SU-DHL-6 (cell line): Measurements from ENCODE around the gene EBPL.
"Not testable (repeated sequence)": the region's sequence is repeated elsewhere in the genome, so short reads cannot be mapped to it uniquely, and the experiment has no call there.

ENCODE experiments used
- H2AFZ ChIP-seq: fragments of 200-600 bp; sonication (generic); 2 replicates; pipeline ENCODE4 v1.6.1; 2014; ENCODE audit warnings: low read depth, mild to moderate bottlenecking, moderate library complexity, mixed read lengths, antibody characterized with exemption, low read length; ENCODE audit not compliant: severe bottlenecking
- H3F3A ChIP-seq: fragments of 200-600 bp; shearing (Covaris generic); 2 replicates; pipeline ENCODE4 v1.6.0; 2016; ENCODE audit warnings: antibody characterized with exemption, mild to moderate bottlenecking; ENCODE audit not compliant: insufficient read depth
- H3K27ac ChIP-seq: fragments of 200-600 bp; sonication (generic); 2 replicates; pipeline ENCODE4 v1.5.1; 2016; ENCODE audit warnings: low read depth, mild to moderate bottlenecking, low read length, moderate library complexity, mixed read lengths
- H3K27me3 ChIP-seq: fragments of 200-600 bp; sonication (generic), shearing (Covaris generic); 2 replicates; pipeline ENCODE4 v1.6.0; 2014; ENCODE audit warnings: mild to moderate bottlenecking, low read length
- H3K36me3 ChIP-seq: fragments of 200-600 bp; sonication (generic); 2 replicates; pipeline ENCODE4 v1.6.1; 2014; ENCODE audit warnings: mild to moderate bottlenecking, low read length, mixed read lengths
- H3K4me2 ChIP-seq: fragments of 300-600, 200-600 bp; shearing (Covaris generic), sonication (generic); 2 replicates; pipeline ENCODE4 v1.6.0; 2014; ENCODE audit warnings: low read length, low read depth, mild to moderate bottlenecking; ENCODE audit not compliant: poor library complexity, severe bottlenecking
- H3K4me3 ChIP-seq: fragments of 200-600 bp; sonication (generic); 2 replicates; pipeline ENCODE4 v1.5.1; 2014; ENCODE audit warnings: antibody characterized with exemption, low read length, mild to moderate bottlenecking, mixed read lengths; ENCODE audit not compliant: insufficient read depth, poor library complexity, severe bottlenecking
- H3K79me2 ChIP-seq: fragments of 200-600 bp; sonication (generic); 2 replicates; pipeline ENCODE4 v1.6.1; 2014; ENCODE audit warnings: mild to moderate bottlenecking, low read length, moderate library complexity; ENCODE audit not compliant: insufficient read depth
- H3K9ac ChIP-seq: fragments of 200-600 bp; sonication (generic); 2 replicates; pipeline ENCODE4 v1.7.0; 2014; ENCODE audit warnings: mild to moderate bottlenecking, low read length
- H3K9me2 ChIP-seq: fragments of 200-600 bp; sonication (generic); replicated peaks from 2 replicates; pipeline ENCODE4 v1.6.1; 2014; ENCODE audit warnings: low read length; ENCODE audit not compliant: insufficient read depth
- H3K9me3 ChIP-seq: fragments of 200-600 bp; sonication (generic); 2 replicates; pipeline ENCODE4 v1.6.1; 2014; ENCODE audit warnings: low read length, mixed read lengths; ENCODE audit not compliant: insufficient read depth
- H4K20me1 ChIP-seq: fragments of 200-600 bp; sonication (generic); 2 replicates; pipeline ENCODE4 v1.6.1; 2014; ENCODE audit warnings: low read depth, mild to moderate bottlenecking, antibody characterized with exemption, low read length, moderate library complexity, mixed read lengths
- EZH2phosphoT487 ChIP-seq: fragments of 200-600 bp; sonication (generic), shearing (Covaris generic); conservative IDR thresholded peaks from 2 replicates; pipeline ENCODE4 v1.6.1; 2018; ENCODE audit warnings: mild to moderate bottlenecking, antibody characterized with exemption, low read length, moderate library complexity, mixed read lengths
- TF ChIP-seq, protein P1 (sequence below): fragments of 200-600 bp; sonication (generic); IDR thresholded peaks from one replicate; pipeline ENCODE4 v1.5.1; 2017; ENCODE audit warnings: antibody characterized with exemption, mild to moderate bottlenecking, low read length, moderate library complexity; ENCODE audit not compliant: insufficient read depth, poor library complexity, severe bottlenecking

Gene EBPL

DNA sequence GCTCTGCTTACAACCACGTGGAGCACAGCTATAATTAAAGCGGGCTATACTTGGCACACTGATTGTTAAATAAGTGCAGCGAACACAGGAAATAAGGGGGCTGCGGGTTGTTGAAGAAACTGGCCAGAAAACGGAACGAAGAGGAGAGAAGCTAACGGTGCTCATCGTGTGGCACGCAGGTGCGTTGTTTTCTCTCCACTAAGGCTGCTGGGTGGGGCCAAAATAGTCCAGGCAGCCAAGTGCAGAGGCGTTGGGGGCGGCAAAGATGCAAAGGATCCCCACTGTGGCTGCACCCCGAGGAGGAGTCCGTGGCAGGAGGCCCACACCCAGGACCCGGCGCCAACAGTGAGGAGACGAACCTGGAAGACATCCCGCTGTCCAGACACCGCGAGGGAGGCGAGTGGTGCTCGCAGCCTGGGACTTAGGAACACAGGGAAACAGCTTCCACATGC is 71.1 kb downstream of the EBPL start:
- Histone ChIP-seq H3F3A (no peaks in the 10 kb centered on the region; the same call in 1 of the 2 replicates), H3K4me2 (peak overlapping the region; percentile 70), H4K20me1 (no peaks in the 10 kb centered on the region), H2AFZ (peak overlapping the region; percentile 52), H3K27ac (peak overlapping the region; percentile 92), H3K36me3 (no peaks in the 10 kb centered on the region), H3K79me2 (no peaks in the 10 kb centered on the region), H3K4me3 (peak overlapping the region; percentile 39), H3K9me3 (no peaks in the 10 kb centered on the region), H3K9ac (peak overlapping the region; percentile 55), H3K27me3 (no peaks in the 10 kb centered on the region), H3K9me2 (no peaks in the 10 kb centered on the region)
- TF ChIP-seq EZH2phosphoT487, result no peak
- TF ChIP-seq, protein P1, sequence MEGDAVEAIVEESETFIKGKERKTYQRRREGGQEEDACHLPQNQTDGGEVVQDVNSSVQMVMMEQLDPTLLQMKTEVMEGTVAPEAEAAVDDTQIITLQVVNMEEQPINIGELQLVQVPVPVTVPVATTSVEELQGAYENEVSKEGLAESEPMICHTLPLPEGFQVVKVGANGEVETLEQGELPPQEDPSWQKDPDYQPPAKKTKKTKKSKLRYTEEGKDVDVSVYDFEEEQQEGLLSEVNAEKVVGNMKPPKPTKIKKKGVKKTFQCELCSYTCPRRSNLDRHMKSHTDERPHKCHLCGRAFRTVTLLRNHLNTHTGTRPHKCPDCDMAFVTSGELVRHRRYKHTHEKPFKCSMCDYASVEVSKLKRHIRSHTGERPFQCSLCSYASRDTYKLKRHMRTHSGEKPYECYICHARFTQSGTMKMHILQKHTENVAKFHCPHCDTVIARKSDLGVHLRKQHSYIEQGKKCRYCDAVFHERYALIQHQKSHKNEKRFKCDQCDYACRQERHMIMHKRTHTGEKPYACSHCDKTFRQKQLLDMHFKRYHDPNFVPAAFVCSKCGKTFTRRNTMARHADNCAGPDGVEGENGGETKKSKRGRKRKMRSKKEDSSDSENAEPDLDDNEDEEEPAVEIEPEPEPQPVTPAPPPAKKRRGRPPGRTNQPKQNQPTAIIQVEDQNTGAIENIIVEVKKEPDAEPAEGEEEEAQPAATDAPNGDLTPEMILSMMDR, result no peak

DNA sequence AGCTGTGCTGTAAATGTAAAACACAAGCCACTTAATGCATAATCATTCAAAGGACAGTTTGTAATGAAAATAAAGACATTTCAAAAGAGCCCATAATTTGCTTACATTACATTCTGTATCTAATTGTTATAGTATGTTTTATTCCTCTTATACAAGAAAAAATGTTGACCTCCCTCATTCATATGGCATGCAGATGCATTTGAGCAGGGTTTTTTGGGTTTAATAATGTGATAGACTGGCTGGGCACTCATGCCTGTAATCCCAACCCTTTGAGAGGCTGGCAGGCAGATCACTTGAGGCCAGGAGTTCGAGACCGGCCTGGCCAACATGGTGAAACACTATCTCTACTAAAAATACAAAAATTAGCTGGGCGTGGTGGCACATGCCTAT is 74.6 kb downstream of the EBPL start:
- no peaks in the 10 kb centered on the region; the same call in 1 of the 2 replicates for H3F3A ChIP-seq
- no peaks in the 10 kb centered on the region for H3K36me3 ChIP-seq
- H3K9me3 ChIP-seq, result no peaks in the 10 kb centered on the region
- no peaks in the 10 kb centered on the region for H3K27me3 ChIP-seq
- no peaks in the 10 kb centered on the region for H4K20me1 ChIP-seq
- H3K27ac ChIP-seq, result peak overlapping the region; percentile 26; the same call in 1 of the 2 replicates
- no peak overlapping the region for H3K4me2 ChIP-seq
- no peak for TF ChIP-seq EZH2phosphoT487
- TF ChIP-seq, protein P1, result no peak
- no peak overlapping the region for H3K9ac ChIP-seq
- H3K4me3 ChIP-seq, result no peak overlapping the region
- no peaks in the 10 kb centered on the region for H3K9me2 ChIP-seq
- H3K79me2 ChIP-seq, result no peaks in the 10 kb centered on the region
- no peak overlapping the region for H2AFZ ChIP-seq

DNA sequence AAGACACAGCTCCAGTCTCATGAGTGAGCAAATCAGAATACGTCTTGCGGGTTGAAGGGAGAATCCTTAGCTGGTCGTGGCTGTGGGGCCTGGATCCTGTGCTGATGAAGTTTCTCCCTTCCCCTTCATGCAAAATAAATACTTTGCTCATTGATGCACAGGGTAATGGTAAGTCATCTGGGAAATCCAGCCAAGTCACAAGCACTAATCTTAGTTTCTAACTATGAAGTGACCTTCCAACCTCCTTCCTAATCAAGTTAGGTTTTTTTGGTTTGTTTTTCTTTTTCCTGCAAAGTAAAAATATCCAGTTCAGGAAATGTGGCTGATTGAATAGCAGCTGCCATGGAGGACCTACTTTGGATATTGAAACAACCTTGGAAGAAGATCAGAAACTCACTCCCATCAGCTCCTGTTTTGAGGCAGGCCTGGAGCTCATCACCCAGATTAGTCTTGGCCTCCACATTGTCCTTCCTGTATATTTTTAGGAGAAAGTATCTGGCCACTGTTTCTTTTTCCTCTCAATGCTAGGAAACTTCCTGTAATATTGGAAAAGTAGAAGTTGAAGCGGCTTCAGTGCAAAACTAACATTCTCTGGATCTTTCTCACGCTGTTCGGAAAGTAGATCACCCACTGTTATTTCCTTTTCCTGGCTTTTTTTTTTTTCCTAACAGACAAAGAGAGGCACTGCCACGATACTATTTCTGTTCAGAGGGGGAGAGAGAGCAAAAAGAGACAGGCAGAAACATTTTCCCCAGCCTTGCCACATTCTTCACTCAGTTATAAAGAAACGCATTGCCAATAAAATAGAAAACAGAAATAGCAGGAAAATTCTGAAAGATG is 75.2 kb downstream of the EBPL start:
- Histone ChIP-seq H3K36me3 (no peaks in the 10 kb centered on the region), H2AFZ (no peak overlapping the region), H3K27ac (no peak overlapping the region), H3K27me3 (no peaks in the 10 kb centered on the region), H3K9ac (no peak overlapping the region), H4K20me1 (no peaks in the 10 kb centered on the region), H3K4me2 (no peak overlapping the region), H3K79me2 (no peaks in the 10 kb centered on the region), H3K4me3 (no peak overlapping the region), H3F3A (no peaks in the 10 kb centered on the region; the same call in 1 of the 2 replicates), H3K9me2 (no peaks in the 10 kb centered on the region), H3K9me3 (no peaks in the 10 kb centered on the region)
- TF ChIP-seq EZH2phosphoT487, result no peak
- TF ChIP-seq, protein P1, result no peak

DNA sequence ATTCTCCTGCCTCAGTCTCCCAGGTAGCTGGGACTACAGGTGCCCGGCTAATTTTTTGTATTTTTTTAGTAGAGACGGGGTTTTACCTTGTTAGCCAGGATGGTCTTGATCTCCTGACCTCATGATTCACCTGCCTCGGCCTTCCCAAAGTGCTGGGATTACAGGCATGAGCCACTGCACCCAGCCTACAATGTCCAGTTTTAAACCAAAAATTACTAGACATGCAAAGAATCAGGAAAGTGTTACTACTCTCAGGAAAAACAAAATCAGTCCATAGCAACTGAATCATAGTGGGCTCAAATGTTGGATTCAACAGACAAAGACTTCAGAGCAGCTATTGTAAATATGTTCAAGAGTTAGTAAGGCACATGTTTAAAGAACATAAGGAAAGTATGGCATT is 79.2 kb downstream of the EBPL start:
- not testable (repeated sequence) for H3K36me3 ChIP-seq, H2AFZ ChIP-seq, H3F3A ChIP-seq, H3K4me2 ChIP-seq, H4K20me1 ChIP-seq, H3K9me3 ChIP-seq, H3K4me3 ChIP-seq, H3K79me2 ChIP-seq, H3K9ac ChIP-seq, H3K27ac ChIP-seq, H3K9me2 ChIP-seq, H3K27me3 ChIP-seq
